ENCODE data around the gene LCMT1. TPM values are rescaled to one million over a fixed set of nuclear protein-coding genes. Genes with fewer than 3 reads are reported as not detected.

The LCMT1 gene
- total RNA-seq, 2 donors from 2014 or later = 33.9 to 43.0 TPM

DNA sequence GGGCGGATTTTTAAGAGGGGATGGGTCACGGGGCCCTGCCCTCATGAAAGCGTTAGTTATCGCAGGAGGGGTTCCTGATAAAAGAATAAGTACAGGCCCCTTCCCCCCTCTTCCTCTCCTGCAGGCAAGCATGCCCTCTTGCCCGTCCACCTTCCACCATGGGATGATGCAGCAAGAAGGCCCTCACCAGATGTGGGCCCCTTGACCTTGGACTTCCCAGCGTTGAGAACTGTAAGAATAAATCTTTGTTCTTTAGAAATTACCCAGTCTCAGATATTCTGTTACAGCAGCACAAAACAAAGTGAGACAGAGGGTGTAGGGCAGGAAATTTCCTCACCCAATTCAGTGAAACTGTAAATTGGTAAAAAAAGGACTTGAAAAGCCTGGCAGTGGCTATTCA is 27.8 kb upstream of the LCMT1 start:
- H3K9me3 Mint-ChIP-seq = no peaks in the 10 kb centered on the region
- no peaks in the 10 kb centered on the region for H3K36me3 Mint-ChIP-seq (ENCODE audit: low read depth)
- no peaks in the 10 kb centered on the region for H3K27me3 Mint-ChIP-seq
- no peak for ATAC-seq (replicated peaks)
- H3K4me1 Mint-ChIP-seq = peaks cover 5% of the 10 kb centered on the region
- no peak overlapping the region for H3K4me3 Mint-ChIP-seq
- no peak overlapping the region for H3K27ac Mint-ChIP-seq

DNA sequence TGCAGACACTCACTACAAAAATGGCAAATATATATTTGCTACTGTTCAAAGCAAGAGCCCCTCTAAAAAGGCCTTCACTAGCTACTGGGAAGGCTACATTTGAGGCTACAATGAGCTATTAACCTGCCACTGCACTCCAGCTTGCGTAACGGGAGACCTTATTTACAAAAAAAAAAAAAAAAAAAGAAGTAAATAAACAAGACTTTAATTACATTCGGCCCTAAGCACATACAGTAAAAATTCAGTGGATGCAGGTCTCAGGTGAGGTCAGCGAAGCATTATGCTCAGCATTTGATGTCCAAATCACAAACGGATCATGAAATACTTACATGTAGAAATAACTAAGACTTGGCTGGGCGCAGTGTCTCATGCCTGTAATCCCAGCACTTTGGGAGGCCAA is 26.7 kb upstream of the LCMT1 start:
- Mint-ChIP-seq H3K27me3 (no peaks in the 10 kb centered on the region), H3K9me3 (no peaks in the 10 kb centered on the region), H3K4me3 (no peak overlapping the region), H3K36me3 (ENCODE audit: low read depth) (no peaks in the 10 kb centered on the region), H3K27ac (no peak overlapping the region), H3K4me1 (peaks cover 5% of the 10 kb centered on the region)
- no peak for ATAC-seq (replicated peaks)

DNA sequence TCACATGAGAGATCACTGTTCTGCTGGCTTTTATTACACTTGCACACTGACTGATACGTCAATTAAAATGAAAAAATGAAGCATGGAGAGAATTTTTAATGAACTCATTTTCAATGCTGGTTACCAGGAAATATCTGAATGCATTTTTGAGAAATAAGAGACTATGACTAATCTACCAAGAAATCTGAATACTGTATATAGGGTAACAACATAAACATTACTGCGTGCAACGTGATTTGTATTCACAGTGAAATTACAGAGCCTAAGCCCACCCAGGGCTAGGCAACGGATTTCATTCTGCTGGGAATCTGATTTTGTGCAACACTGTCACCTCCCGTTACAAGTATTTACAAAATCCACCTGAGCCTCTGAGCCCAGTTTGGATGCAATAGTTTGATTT is 23.8 kb upstream of the LCMT1 start:
- no peaks in the 10 kb centered on the region for H3K27me3 Mint-ChIP-seq
- H3K27ac Mint-ChIP-seq = no peak overlapping the region
- no peaks in the 10 kb centered on the region for H3K9me3 Mint-ChIP-seq
- H3K4me3 Mint-ChIP-seq = no peak overlapping the region
- H3K4me1 Mint-ChIP-seq = peaks cover 15% of the 10 kb centered on the region
- no peaks in the 10 kb centered on the region for H3K36me3 Mint-ChIP-seq (ENCODE audit: low read depth)
- ATAC-seq (replicated peaks) = no peak

DNA sequence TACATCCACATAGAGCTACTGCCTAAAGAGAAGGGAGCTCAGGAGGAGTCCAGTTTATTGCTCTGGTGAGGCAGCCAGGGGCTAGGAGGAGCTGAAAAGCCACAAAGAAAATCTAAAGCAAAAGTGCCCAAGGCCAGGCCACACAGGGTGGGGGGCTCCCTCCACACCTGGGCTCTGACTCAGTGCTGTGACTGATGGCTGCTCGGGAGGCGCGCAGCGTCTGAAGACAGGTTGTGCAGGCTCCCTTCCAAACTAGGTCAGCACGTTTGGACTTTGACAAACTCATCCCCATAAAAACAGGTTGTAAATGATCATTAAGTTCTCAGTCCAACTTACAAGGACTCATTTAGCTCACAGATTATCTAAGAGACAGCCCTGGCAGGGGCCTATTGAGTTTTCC is 22.2 kb upstream of the LCMT1 start:
- H3K4me1 Mint-ChIP-seq = peaks cover 29% of the 10 kb centered on the region
- H3K36me3 Mint-ChIP-seq (ENCODE audit: low read depth) = no peaks in the 10 kb centered on the region
- no peak overlapping the region for H3K27ac Mint-ChIP-seq
- no peak for ATAC-seq (replicated peaks)
- no peak overlapping the region for H3K4me3 Mint-ChIP-seq
- H3K9me3 Mint-ChIP-seq = no peaks in the 10 kb centered on the region
- no peaks in the 10 kb centered on the region for H3K27me3 Mint-ChIP-seq

DNA sequence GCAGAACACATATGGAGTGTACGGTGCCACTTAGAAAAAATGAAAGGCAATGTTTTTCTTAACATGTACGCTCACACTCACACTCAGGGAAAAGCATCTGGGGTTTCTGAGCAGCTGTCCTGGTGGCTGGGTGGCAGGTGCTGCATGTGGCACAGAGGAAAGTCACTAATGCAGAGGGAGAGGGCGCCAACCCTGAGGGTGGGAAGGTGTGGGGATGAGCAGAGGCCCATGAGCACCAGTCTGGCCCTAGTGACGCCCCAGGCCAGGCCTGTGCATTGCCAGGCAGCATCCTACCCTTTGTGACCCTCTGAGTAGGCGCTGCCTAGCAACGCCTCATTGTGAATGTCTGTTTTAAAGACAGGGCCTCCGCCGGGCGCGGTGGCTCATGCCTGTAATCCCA is 19.1 kb upstream of the LCMT1 start:
- Mint-ChIP-seq H3K4me3 (peak overlapping the region; percentile 45), H3K36me3 (ENCODE audit: low read depth) (no peaks in the 10 kb centered on the region), H3K27me3 (no peaks in the 10 kb centered on the region), H3K4me1 (peaks cover 28% of the 10 kb centered on the region), H3K9me3 (no peaks in the 10 kb centered on the region), H3K27ac (no peak overlapping the region)
- no peak for ATAC-seq (replicated peaks)

DNA sequence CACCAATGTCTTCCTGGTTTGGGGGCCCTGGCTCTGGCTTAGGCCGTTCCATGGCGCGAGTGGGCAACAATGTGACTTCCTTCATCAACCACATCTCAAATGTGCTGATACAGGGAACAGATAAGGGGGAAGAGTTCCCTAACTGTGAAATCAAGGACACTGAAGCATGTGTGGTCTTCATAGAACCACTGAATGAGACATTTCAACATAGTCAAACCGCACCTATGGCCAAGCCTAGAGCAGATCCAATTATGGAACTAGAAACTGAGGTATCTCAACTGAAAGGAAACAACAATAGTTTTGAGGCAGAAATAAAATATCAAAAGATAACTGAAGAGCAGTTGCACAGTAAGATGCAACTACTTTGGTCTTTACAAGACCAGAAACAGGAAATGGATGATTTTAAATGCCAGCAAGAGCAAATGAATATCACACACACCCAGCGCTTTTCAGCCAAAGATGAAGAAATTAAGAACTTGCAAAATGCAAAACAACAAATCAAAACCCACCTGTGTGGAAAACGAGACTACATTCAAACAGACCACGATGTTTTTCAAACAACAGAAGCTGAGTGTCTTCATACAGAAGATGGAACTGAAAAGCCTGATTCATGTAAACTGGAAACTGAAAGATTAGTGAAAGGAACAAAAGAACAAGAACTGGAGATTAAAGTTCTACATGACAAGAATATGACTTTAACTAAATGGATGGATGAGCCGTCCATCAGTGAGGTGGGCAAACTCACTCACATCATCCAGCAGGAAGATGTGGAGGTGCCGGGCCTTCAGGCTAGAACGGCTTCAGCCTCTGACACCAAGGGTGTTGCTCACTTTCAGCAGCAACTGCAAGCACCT is 18.1 kb upstream of the LCMT1 start:
- Mint-ChIP-seq H3K4me1 (peaks cover 25% of the 10 kb centered on the region), H3K27me3 (no peaks in the 10 kb centered on the region), H3K4me3 (peak overlapping the region; percentile 45), H3K9me3 (no peaks in the 10 kb centered on the region), H3K27ac (peak overlapping the region; percentile 20), H3K36me3 (ENCODE audit: low read depth) (no peaks in the 10 kb centered on the region)
- ATAC-seq (replicated peaks) = peak; percentile 86

DNA sequence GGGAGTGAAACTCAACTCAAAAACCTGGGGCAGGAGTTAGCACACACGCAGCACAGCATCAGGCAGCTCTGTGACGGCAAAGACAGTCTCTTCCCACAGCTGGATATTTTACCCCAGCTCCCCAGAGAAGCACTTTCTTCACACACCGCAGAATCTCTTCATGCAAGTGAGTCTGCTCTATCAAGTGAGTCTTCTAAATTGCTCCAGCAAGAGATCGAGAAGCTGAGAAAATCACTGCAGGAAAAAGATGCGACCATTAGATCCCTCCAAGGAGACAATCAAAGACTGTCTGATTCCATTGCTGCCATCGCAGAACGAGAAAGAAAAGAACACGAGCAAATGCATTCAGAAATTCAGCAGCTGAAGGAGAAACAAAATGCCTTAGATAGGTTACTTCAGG is 16.9 kb upstream of the LCMT1 start:
- H3K36me3 Mint-ChIP-seq (ENCODE audit: low read depth) = no peaks in the 10 kb centered on the region
- H3K27me3 Mint-ChIP-seq = no peaks in the 10 kb centered on the region
- ATAC-seq (replicated peaks) = no peak
- H3K27ac Mint-ChIP-seq = no peak overlapping the region
- H3K4me3 Mint-ChIP-seq = no peak overlapping the region
- no peaks in the 10 kb centered on the region for H3K9me3 Mint-ChIP-seq
- peaks cover 25% of the 10 kb centered on the region for H3K4me1 Mint-ChIP-seq

DNA sequence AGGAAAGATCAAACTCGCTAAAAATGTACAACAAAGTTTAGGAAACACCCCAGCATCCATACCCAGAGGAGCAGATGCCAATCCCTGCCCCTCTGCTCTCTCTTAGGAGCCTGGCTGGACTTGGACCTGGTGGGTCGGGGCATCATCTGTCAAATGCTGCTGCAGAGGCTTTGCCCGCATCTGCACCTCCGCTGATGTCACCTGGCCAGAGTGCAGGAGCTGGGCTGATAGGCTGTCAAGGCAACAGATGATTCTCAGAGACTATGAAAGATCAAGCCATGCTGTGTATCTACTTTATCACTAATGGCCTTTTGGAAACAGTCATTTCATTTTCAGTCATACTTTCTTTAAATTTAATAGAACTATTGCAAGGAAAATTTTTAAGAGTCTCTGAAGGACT is 15.9 kb upstream of the LCMT1 start:
- H3K4me3 Mint-ChIP-seq = no peak overlapping the region
- no peak for ATAC-seq (replicated peaks)
- H3K27me3 Mint-ChIP-seq = no peaks in the 10 kb centered on the region
- no peaks in the 10 kb centered on the region for H3K9me3 Mint-ChIP-seq
- no peaks in the 10 kb centered on the region for H3K36me3 Mint-ChIP-seq (ENCODE audit: low read depth)
- peaks cover 25% of the 10 kb centered on the region for H3K4me1 Mint-ChIP-seq
- no peak overlapping the region for H3K27ac Mint-ChIP-seq

DNA sequence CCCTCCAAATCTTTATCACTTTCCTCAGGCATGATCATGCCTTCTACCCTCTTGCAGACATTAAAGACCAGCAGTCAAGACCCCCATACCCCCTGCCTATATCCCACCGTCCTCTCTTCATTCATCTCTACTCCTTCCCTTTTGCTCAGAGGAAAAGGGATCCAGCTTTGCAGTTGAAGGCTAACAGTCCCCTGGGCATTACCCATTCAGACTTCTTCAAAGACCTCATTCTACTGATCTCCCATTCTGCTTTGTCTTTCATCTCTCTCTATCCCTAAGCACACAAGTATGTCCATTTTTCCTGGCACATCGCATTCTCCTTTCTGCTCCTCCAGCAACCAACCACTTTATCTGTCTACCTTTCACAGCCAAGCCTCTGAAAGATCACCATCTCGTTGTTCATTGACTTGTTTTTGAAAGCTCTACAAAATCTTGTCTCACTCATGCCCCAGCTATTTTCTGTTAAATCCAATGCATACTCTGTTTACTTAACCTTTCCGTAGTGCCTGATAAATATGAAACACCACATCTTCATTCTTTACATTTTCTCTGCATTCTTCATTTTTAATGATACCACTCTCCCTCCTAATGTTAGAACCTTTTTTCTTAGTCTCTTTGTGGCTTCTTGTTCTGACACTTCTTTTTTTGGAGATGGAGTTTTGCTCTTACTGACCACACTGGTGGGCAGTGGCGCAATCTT is 14.1 kb upstream of the LCMT1 start:
- H3K4me3 Mint-ChIP-seq = no peak overlapping the region
- ATAC-seq (replicated peaks) = no peak
- H3K27me3 Mint-ChIP-seq = no peaks in the 10 kb centered on the region

DNA sequence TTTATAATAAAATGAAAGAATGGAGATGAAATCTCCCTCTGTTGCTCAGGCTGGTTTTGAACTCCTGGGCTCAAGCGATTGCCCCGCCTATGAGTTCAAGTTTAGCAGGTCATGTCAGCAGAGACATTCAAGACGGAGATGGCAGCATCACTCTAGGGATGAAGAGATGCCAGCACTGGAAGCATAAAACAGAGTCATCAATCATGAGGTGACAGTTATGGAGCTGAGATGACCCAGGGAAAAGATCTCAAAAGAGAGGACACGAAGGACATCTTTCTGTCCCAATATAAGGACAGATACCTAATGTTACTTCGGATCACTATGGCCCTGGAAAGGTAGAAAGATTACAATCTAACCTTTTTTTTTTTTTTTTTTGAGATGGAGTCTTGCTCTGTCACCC is 11.0 kb upstream of the LCMT1 start:
- H3K27me3 Mint-ChIP-seq = no peaks in the 10 kb centered on the region
- H3K4me3 Mint-ChIP-seq = no peak overlapping the region
- H3K4me1 Mint-ChIP-seq = no peaks in the 10 kb centered on the region
- ATAC-seq (replicated peaks) = no peak
- H3K9me3 Mint-ChIP-seq = no peaks in the 10 kb centered on the region
- no peaks in the 10 kb centered on the region for H3K36me3 Mint-ChIP-seq (ENCODE audit: low read depth)
- no peak overlapping the region for H3K27ac Mint-ChIP-seq

More for the DNA sequence above, 14.1 kb upstream of the LCMT1 start:
- no peaks in the 10 kb centered on the region for H3K9me3 Mint-ChIP-seq
- no peaks in the 10 kb centered on the region for H3K36me3 Mint-ChIP-seq (ENCODE audit: low read depth)
- H3K27ac Mint-ChIP-seq = no peak overlapping the region
- H3K4me1 Mint-ChIP-seq = peaks cover 16% of the 10 kb centered on the region

DNA sequence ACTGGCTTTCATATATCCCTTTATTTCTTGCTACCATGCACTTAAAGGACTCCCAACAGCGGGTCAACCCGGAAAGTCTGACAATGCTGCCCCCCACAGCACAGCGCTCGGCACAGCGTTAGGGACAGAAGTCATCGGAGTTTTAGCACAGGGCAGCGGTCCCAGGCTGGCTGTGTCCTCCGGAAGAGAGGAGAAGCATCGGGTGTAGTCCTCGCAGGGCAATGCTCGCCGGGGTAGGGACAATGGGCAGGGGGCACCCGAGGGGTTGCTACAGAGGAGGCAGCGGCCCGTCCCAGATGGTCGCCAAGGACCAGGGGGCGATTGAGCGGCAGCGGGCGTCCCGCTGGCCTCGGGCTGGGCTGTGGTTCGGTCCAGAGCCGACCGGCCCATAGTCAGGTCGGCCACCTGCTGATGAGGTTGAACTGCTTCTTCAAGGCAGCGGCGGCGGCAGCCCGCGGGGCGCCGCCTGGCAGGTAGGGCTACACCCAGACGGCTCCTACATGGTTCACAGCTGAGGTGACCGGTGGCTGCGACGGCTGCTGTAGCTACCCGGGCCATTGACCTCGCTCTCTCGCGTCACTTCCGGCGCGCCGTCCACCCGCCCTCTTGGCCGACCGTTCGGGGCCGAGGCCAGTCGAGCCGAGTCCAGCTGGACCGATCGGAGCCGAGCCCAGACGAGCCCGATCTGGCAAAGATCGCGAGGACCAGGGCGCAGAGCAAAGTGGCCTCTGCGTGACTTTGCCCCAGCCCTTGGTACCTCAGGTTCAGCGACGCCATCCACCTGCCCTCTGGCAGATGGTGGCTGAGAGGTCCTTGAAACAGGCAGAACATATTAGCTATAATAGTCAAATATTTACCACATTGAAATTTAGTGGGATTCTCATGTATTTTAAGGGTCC is 4.7 kb upstream of the LCMT1 start:
- peaks cover 14% of the 10 kb centered on the region for H3K4me1 Mint-ChIP-seq
- peak overlapping the region; percentile 88 for H3K4me3 Mint-ChIP-seq
- H3K9me3 Mint-ChIP-seq = no peaks in the 10 kb centered on the region
- peak; percentile 69 for ATAC-seq (replicated peaks)
- H3K27ac Mint-ChIP-seq = peak overlapping the region; percentile 91
- peaks cover 6% of the 10 kb centered on the region for H3K36me3 Mint-ChIP-seq (ENCODE audit: low read depth)
- no peaks in the 10 kb centered on the region for H3K27me3 Mint-ChIP-seq

DNA sequence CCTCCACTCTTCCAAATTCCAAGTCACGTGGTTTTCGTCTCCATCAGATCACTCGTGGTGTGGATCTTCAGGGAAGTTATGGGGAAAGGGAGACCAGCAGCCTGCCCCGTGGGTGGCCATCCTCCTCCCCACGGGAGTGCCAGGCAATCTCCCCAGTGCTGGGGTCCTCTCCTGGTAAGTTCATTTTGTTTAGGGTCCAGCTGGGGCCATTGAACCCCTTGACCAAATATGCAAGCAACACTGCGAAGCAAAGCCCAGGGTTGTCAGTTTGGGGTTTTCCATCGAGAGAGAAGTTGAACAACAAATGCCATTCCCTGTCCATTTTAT is 4.1 kb upstream of the LCMT1 start:
- Mint-ChIP-seq H3K9me3 (no peaks in the 10 kb centered on the region), H3K27ac (peak overlapping the region; percentile 91), H3K4me3 (peak overlapping the region; percentile 88), H3K4me1 (peaks cover 14% of the 10 kb centered on the region), H3K36me3 (ENCODE audit: low read depth) (peaks cover 6% of the 10 kb centered on the region), H3K27me3 (no peaks in the 10 kb centered on the region)
- ATAC-seq (replicated peaks) = no peak

DNA sequence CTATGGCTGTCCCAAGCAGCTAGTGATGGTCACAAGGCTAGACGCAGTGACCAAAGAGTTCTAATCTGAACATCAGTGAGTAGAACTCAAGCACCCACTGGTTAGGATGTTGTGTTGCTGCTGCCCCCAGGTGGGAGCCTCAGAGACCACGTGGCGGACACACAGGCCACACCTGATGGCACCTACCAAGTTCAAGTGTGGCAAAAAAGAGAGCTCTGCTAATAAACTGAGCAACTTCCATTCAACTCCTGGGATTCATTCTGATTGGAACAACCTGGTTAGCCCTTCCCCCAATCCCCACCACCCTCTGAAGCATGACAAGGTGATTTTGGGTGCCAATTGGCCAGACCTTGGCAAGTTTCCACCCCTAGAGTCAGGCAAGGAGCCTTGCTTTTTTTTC is 3.5 kb upstream of the LCMT1 start:
- Mint-ChIP-seq H3K4me3 (peak overlapping the region; percentile 88), H3K4me1 (peaks cover 14% of the 10 kb centered on the region), H3K36me3 (ENCODE audit: low read depth) (peaks cover 6% of the 10 kb centered on the region), H3K27me3 (no peaks in the 10 kb centered on the region), H3K27ac (peak overlapping the region; percentile 91), H3K9me3 (no peaks in the 10 kb centered on the region)
- ATAC-seq (replicated peaks) = no peak

DNA sequence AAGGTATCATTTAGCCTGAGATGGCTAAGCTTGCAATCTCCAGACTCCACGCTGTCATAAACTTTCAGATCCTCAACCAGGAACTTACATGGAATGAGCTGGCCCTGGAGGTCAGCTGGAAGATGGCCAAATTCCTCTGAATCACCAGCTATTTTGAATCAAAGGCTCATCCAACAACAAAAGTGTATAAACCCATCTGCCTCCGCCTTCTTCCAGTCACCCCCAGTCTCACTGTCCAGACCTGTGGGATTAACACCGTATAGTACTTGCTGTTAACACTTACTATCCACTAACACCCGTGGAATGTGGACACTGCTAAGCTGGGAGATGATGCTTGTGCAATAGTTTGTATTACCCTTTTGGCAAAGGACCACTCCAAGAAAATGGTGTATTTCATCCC is 1.9 kb upstream of the LCMT1 start:
- H3K4me3 Mint-ChIP-seq = peak overlapping the region; percentile 91
- no peak for ATAC-seq (replicated peaks)
- H3K27ac Mint-ChIP-seq = peak overlapping the region; percentile 91
- no peaks in the 10 kb centered on the region for H3K9me3 Mint-ChIP-seq
- H3K36me3 Mint-ChIP-seq (ENCODE audit: low read depth) = peaks cover 13% of the 10 kb centered on the region
- H3K27me3 Mint-ChIP-seq = no peaks in the 10 kb centered on the region
- peaks cover 21% of the 10 kb centered on the region for H3K4me1 Mint-ChIP-seq

Measured in activated T-helper 17 cell treated with anti-CD3 and anti-CD28 coated beads, Interleukin-2, amount 50 U/mL, for 72 hours (primary cell).